ENCODE results near the gene SRP68.

- TF ChIP-seq POLR2A (IDR thresholded peaks at IDR 0.05; ENCODE audit: low read length) (no peak), GATA1 (IDR thresholded peaks at IDR 0.05; ENCODE audit: low read depth, low read length) (no peak)
These were observed 42.9 kb upstream of the SRP68 start for GRCh38 chr17:76115138-76115754.

Data from erythroblast (primary cell).